GM23248 (cell line): ENCODE measurements around the gene DDRGK1. TPM values are rescaled to one million over a fixed set of nuclear protein-coding genes. Genes with fewer than 3 reads are reported as not detected.

Source experiments
- DNase-seq: peaks from one replicate; pipeline ENCODE4 v3.0.0-alpha.2; 2015
- H2AFZ ChIP-seq: fragments of 200-600 bp; sonication (generic); 2 replicates; pipeline ENCODE4 v1.6.1; 2016; ENCODE audit warnings: antibody characterized with exemption
- H3F3A ChIP-seq: fragments of 200-600 bp; sonication (generic); 2 replicates; pipeline ENCODE4 v1.6.1; 2016; ENCODE audit warnings: mild to moderate bottlenecking, antibody characterized with exemption, mixed run types; ENCODE audit not compliant: insufficient read depth
- H3K27ac ChIP-seq: fragments of 200-600 bp; sonication (generic); 2 replicates; pipeline ENCODE4 v1.5.1; 2016; ENCODE audit warnings: mild to moderate bottlenecking
- H3K27me3 ChIP-seq: fragments of 200-600 bp; sonication (generic); replicated peaks from 2 replicates; pipeline ENCODE4 v1.6.1; 2016; ENCODE audit warnings: mild to moderate bottlenecking; ENCODE audit not compliant: insufficient read depth
- H3K36me3 ChIP-seq: fragments of 200-600 bp; sonication (generic); 2 replicates; pipeline ENCODE4 v1.6.1; 2016; ENCODE audit warnings: low read depth, mild to moderate bottlenecking
- H3K4me1 ChIP-seq: fragments of 200-600 bp; sonication (generic); 2 replicates; pipeline ENCODE4 v1.6.1; 2016; ENCODE audit warnings: mild to moderate bottlenecking; ENCODE audit not compliant: insufficient read depth
- H3K4me2 ChIP-seq: fragments of 200-600 bp; sonication (generic); one replicate; pipeline ENCODE4 v1.6.1; 2016; ENCODE audit warnings: mild to moderate bottlenecking; ENCODE audit not compliant: unreplicated experiment
- H3K4me3 ChIP-seq: fragments of 200-600 bp; sonication (generic); 2 replicates; pipeline ENCODE4 v1.5.1; 2016; ENCODE audit warnings: mild to moderate bottlenecking
- H3K79me2 ChIP-seq: fragments of 200-600 bp; sonication (generic); 2 replicates; pipeline ENCODE4 v1.6.1; 2016; ENCODE audit warnings: mild to moderate bottlenecking; ENCODE audit not compliant: insufficient read depth
- H3K9ac ChIP-seq: fragments of 200-600 bp; sonication (generic); 2 replicates; pipeline ENCODE4 v1.6.1; 2016; ENCODE audit warnings: mild to moderate bottlenecking
- H3K9me2 ChIP-seq: fragments of 200-600 bp; sonication (generic); 2 replicates; pipeline ENCODE4 v1.6.1; 2016; ENCODE audit warnings: mixed run types, mild to moderate bottlenecking, moderate library complexity; ENCODE audit not compliant: insufficient read depth
- H3K9me3 ChIP-seq: fragments of 200-600 bp; sonication (generic); one replicate; pipeline ENCODE4 v1.6.1; 2017; ENCODE audit warnings: low read depth
- H4K20me1 ChIP-seq: fragments of 200-600 bp; sonication (generic); 2 replicates; pipeline ENCODE4 v1.6.0; 2016; ENCODE audit not compliant: insufficient read depth
- EZH2 ChIP-seq: fragments of 200-600 bp; sonication (generic); IDR thresholded peaks from 2 replicates; pipeline ENCODE4 v1.6.1; 2018; ENCODE audit warnings: antibody characterized with exemption, mild to moderate bottlenecking; ENCODE audit not compliant: insufficient read depth, poor library complexity, severe bottlenecking
- EZH2phosphoT487 ChIP-seq: fragments of 200-600 bp; sonication (generic); IDR thresholded peaks from 2 replicates; pipeline ENCODE4 v1.6.1; 2018; ENCODE audit warnings: antibody characterized with exemption, moderate library complexity, mild to moderate bottlenecking, low read depth; ENCODE audit not compliant: insufficient read depth
- WGBS, 2 experiments: methylation state at CpG; one replicate each; pipeline ENCODE4 v1.1.6; 2015 to 2017; ENCODE audit warnings: low lambda C conversion rate in 2 of 2, low coverage in 1 of 2; ENCODE audit errors: missing lambda C conversion rate in 2 of 2; 5-methylcytosine and 5-hydroxymethylcytosine counted together
- in situ Hi-C: fragments of 300-500 bp; cut with MboI; formaldehyde crosslinking; loops from 2 replicates; pipeline ENCODE4 v1.15.0; 2020
- polyA plus RNA-seq: library from polyadenylated mRNA; unstranded; fragments of >200 nt; fragmentation: Nextera tagmentation; extraction: Ambion mirVana; gene quantifications from 2 replicates; pipeline ENCODE4 v1.2.1, GENCODE V29; 2016
- total RNA-seq: library from RNA; depleted of rRNA; stranded (reverse); fragments of >200 nt; shearing (Covaris generic); gene quantifications from 2 replicates; pipeline ENCODE4 v1.2.3, GENCODE V29; 2014

DDRGK1 gene
- total and polyA plus RNA-seq, 2 experiments from 2014 or later, result 50.8 to 55.9 TPM

DNA sequence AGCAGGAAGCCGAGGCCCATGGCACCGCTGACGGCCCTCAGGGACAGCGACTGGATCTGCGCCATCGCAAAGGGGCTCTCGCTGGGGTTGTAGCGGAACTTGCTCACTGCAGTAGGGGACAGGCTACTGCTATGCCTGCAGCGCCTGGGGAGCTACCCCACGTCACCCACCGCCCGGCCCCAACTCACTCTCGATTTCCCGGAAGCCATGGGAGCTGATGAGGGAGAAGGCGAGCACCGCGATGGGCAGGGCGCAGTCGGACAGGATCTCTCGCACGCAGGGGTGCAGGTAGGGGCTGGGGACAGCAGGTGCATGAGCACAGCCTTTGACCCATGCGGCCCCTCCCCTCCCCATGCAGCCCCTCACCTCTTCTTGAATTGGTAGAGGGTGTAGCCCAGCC, 24.7 kb upstream of the DDRGK1 start:
- DNase-seq, result no peak
- Histone ChIP-seq H3K4me3 (no peak overlapping the region), H3K9me3 (no peaks in the 10 kb centered on the region), H3K27ac (no peak overlapping the region), H3K9ac (no peak overlapping the region), H3K4me2 (no peak overlapping the region), H2AFZ (no peak overlapping the region), H3K9me2 (no peaks in the 10 kb centered on the region), H3K36me3 (no peaks in the 10 kb centered on the region), H4K20me1 (no peaks in the 10 kb centered on the region), H3K4me1 (no peaks in the 10 kb centered on the region), H3K27me3 (no peaks in the 10 kb centered on the region), H3K79me2 (no peaks in the 10 kb centered on the region), H3F3A (no peaks in the 10 kb centered on the region)
- in situ Hi-C loops, result no loop called here
- WGBS, 2 experiments, result 87 to 89% methylated on average over 21 to 22 of the region's 22 CpGs
- no peak for TF ChIP-seq EZH2
- TF ChIP-seq EZH2phosphoT487, result no peak

DNA sequence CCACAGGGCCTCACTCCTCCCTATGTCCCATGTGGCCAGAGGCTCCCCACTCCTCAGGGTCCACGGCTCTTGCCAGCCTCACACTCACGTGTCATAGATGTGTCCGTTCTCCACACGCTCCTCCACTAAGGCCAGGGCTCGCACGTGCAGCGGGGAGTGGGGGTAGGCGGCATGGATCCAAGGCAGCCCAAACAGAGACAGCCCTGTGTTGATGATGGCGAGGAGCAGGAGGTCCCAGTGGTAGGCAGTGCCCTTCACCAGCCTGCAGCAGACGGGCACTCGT, 24.2 kb upstream of the DDRGK1 start:
- H3K4me3 ChIP-seq, result no peak overlapping the region
- H3K4me2 ChIP-seq, result no peak overlapping the region
- H3K27me3 ChIP-seq, result no peaks in the 10 kb centered on the region
- H3K27ac ChIP-seq, result no peak overlapping the region
- H2AFZ ChIP-seq, result no peak overlapping the region
- in situ Hi-C loops, result no loop called here
- no peaks in the 10 kb centered on the region for H3K79me2 ChIP-seq
- no peak for TF ChIP-seq EZH2phosphoT487
- H3K4me1 ChIP-seq, result no peaks in the 10 kb centered on the region
- H3F3A ChIP-seq, result no peaks in the 10 kb centered on the region
- WGBS, 2 experiments, result 67 to 79% methylated on average over 8 to 11 of the region's 11 CpGs
- H3K9me3 ChIP-seq, result no peaks in the 10 kb centered on the region
- H3K9ac ChIP-seq, result no peak overlapping the region
- H4K20me1 ChIP-seq, result no peaks in the 10 kb centered on the region
- no peak for DNase-seq
- H3K9me2 ChIP-seq, result no peaks in the 10 kb centered on the region
- no peaks in the 10 kb centered on the region; the same call in 1 of the 2 replicates for H3K36me3 ChIP-seq

GRCh38 chr20:3227936-3228749, 23.7 kb upstream of the DDRGK1 start:
- Histone ChIP-seq H3K9me2 (no peaks in the 10 kb centered on the region), H2AFZ (no peak overlapping the region), H3K9me3 (no peaks in the 10 kb centered on the region), H3K4me3 (no peak overlapping the region), H3F3A (no peaks in the 10 kb centered on the region), H3K27me3 (no peaks in the 10 kb centered on the region), H3K9ac (no peak overlapping the region), H4K20me1 (no peaks in the 10 kb centered on the region), H3K36me3 (no peaks in the 10 kb centered on the region; the same call in 1 of the 2 replicates), H3K4me1 (no peaks in the 10 kb centered on the region), H3K27ac (no peak overlapping the region), H3K4me2 (no peak overlapping the region), H3K79me2 (no peaks in the 10 kb centered on the region)
- no peak for DNase-seq
- WGBS, 2 experiments, result 75 to 78% methylated on average over 29 to 42 of the region's 42 CpGs
- TF ChIP-seq EZH2, result no peak
- no peak for TF ChIP-seq EZH2phosphoT487
- in situ Hi-C loops, result no loop called here

- H3K4me3 ChIP-seq, result no peak overlapping the region
- 78 to 85% methylated on average over 7 of the region's 7 CpGs for WGBS, 2 experiments
- H3K9ac ChIP-seq, result no peak overlapping the region
- no peak for TF ChIP-seq EZH2phosphoT487
- no peak for TF ChIP-seq EZH2
- H3K4me1 ChIP-seq, result no peaks in the 10 kb centered on the region
- H3K9me2 ChIP-seq, result no peaks in the 10 kb centered on the region
- H3K27ac ChIP-seq, result no peak overlapping the region
- H3F3A ChIP-seq, result no peaks in the 10 kb centered on the region
- no peaks in the 10 kb centered on the region for H4K20me1 ChIP-seq
- no peaks in the 10 kb centered on the region for H3K79me2 ChIP-seq
- no peaks in the 10 kb centered on the region for H3K27me3 ChIP-seq
- H3K36me3 ChIP-seq, result no peaks in the 10 kb centered on the region; the same call in 1 of the 2 replicates
- H2AFZ ChIP-seq, result no peak overlapping the region
- in situ Hi-C loops, result no loop called here
- H3K9me3 ChIP-seq, result no peaks in the 10 kb centered on the region
- DNase-seq, result no peak
- H3K4me2 ChIP-seq, result no peak overlapping the region
Measured at GRCh38 chr20:3227506-3227905, 23.0 kb upstream of the DDRGK1 start.

GRCh38 chr20:3226864-3227263, 22.4 kb upstream of the DDRGK1 start:
- no peak overlapping the region for H3K27ac ChIP-seq
- H3K9ac ChIP-seq, result no peak overlapping the region
- WGBS, 2 experiments, result 92 to 93% methylated on average over 14 of the region's 14 CpGs
- no peak overlapping the region for H3K4me2 ChIP-seq
- no peak overlapping the region for H2AFZ ChIP-seq
- H3K36me3 ChIP-seq, result no peaks in the 10 kb centered on the region; the same call in 1 of the 2 replicates
- H3K79me2 ChIP-seq, result no peaks in the 10 kb centered on the region
- H3K4me1 ChIP-seq, result no peaks in the 10 kb centered on the region
- no peaks in the 10 kb centered on the region for H4K20me1 ChIP-seq
- H3F3A ChIP-seq, result no peaks in the 10 kb centered on the region
- in situ Hi-C loops, result no loop called here
- no peaks in the 10 kb centered on the region for H3K9me3 ChIP-seq
- no peak for DNase-seq
- H3K9me2 ChIP-seq, result no peaks in the 10 kb centered on the region
- TF ChIP-seq EZH2 (no peak), EZH2phosphoT487 (no peak)
- no peaks in the 10 kb centered on the region for H3K27me3 ChIP-seq
- no peak overlapping the region for H3K4me3 ChIP-seq
